Effector memory CD4-positive, alpha-beta T cell (primary cell): Measurements from ENCODE around the gene TMEM250.
A peak's percentile ranks its signal among the peaks of the same experiment; 100 is the strongest.

Source experiments
- DNase-seq, 3 donors: peaks; one replicate each; pipeline ENCODE4 v3.0.0-alpha.2; 2020
- H3K27ac ChIP-seq: 2 replicates; pipeline ENCODE4 v1.7.0; 2013; ENCODE audit warnings: mild to moderate bottlenecking, low read length, moderate library complexity; ENCODE audit not compliant: insufficient read depth, poor library complexity, severe bottlenecking
- H3K27me3 ChIP-seq: replicated peaks from 2 replicates; pipeline ENCODE4 v1.7.0; 2013; ENCODE audit warnings: mild to moderate bottlenecking, low read length; ENCODE audit not compliant: insufficient read depth, control insufficient read depth, poor library complexity, severe bottlenecking
- H3K36me3 ChIP-seq: 2 replicates; pipeline ENCODE4 v1.7.0; 2013; ENCODE audit warnings: mild to moderate bottlenecking, low read length, moderate library complexity; ENCODE audit not compliant: control insufficient read depth, insufficient read depth
- H3K4me1 ChIP-seq: 2 replicates; pipeline ENCODE4 v1.7.0; 2013; ENCODE audit warnings: low read length, mild to moderate bottlenecking; ENCODE audit not compliant: control insufficient read depth, insufficient read depth, poor library complexity, severe bottlenecking
- H3K4me3 ChIP-seq: 2 replicates; pipeline ENCODE4 v1.7.0; 2013; ENCODE audit warnings: low read length, low read depth, mild to moderate bottlenecking; ENCODE audit not compliant: insufficient read depth, poor library complexity, severe bottlenecking
- H3K9me3 ChIP-seq: 2 replicates; pipeline ENCODE4 v1.7.0; 2013; ENCODE audit warnings: mild to moderate bottlenecking, low read length, moderate library complexity; ENCODE audit not compliant: control insufficient read depth

TMEM250 gene

GRCh38 chr9:136093995-136094881 lies 24.4 kb downstream of the TMEM250 start:
- Histone ChIP-seq H3K4me3 (peak overlapping the region; percentile 66), H3K4me1 (peaks cover 21% of the 10 kb centered on the region), H3K9me3 (no peaks in the 10 kb centered on the region), H3K36me3 (no peaks in the 10 kb centered on the region), H3K27ac (peak overlapping the region; percentile 47), H3K27me3 (no peaks in the 10 kb centered on the region)
- DNase-seq, result peak; percentile 18 to 27 (median 21)

DNA sequence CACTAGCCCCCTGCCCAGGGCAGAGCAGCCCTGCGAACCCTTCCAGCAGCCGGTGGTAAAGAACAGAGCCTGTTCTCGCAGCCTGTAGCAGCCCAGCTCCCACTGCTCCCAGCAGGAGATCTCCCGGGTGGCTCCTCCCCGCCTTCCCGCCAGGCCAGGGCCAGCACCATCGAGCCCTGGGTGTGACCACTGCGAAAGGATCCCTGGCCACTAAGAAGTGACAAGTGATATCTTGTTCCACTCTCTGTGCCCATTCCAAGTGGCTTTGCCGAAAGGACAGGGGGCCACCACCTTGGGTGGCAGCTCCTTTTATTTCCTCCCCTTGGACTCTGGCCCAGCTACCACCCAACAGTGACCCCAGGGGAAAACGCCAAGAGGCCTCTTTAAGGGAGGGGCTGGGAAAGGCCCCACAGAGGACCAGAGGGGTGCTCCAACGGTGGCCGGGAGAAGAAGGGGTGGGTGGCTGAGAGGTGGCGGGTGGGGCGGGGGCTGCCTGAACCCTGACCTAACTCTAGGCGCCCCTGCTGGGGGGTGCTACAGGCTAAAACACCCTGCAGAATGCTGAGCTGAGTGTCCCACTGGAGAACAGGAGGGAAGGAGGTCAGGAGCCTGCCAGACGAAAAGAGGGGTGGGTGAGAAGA lies 25.2 kb downstream of the TMEM250 start:
- H3K27me3 ChIP-seq, result no peaks in the 10 kb centered on the region
- DNase-seq, result no peak
- H3K4me1 ChIP-seq, result peaks cover 19% of the 10 kb centered on the region
- H3K36me3 ChIP-seq, result no peaks in the 10 kb centered on the region
- H3K9me3 ChIP-seq, result no peaks in the 10 kb centered on the region
- peak overlapping the region; percentile 47 for H3K27ac ChIP-seq
- H3K4me3 ChIP-seq, result peak overlapping the region; percentile 66

GRCh38 chr9:136092741-136093140 lies 25.9 kb downstream of the TMEM250 start:
- no peak overlapping the region for H3K27ac ChIP-seq
- H3K4me1 ChIP-seq, result peaks cover 20% of the 10 kb centered on the region
- no peaks in the 10 kb centered on the region for H3K36me3 ChIP-seq
- no peak overlapping the region for H3K4me3 ChIP-seq
- no peak for DNase-seq
- H3K9me3 ChIP-seq, result no peaks in the 10 kb centered on the region
- no peaks in the 10 kb centered on the region for H3K27me3 ChIP-seq

- Histone ChIP-seq H3K27ac (no peak overlapping the region), H3K36me3 (no peaks in the 10 kb centered on the region), H3K4me1 (peaks cover 20% of the 10 kb centered on the region), H3K9me3 (no peaks in the 10 kb centered on the region), H3K27me3 (no peaks in the 10 kb centered on the region), H3K4me3 (no peak overlapping the region)
- DNase-seq, result no peak
Measured at GRCh38 chr9:136092353-136092650, 26.4 kb downstream of the TMEM250 start.

DNA sequence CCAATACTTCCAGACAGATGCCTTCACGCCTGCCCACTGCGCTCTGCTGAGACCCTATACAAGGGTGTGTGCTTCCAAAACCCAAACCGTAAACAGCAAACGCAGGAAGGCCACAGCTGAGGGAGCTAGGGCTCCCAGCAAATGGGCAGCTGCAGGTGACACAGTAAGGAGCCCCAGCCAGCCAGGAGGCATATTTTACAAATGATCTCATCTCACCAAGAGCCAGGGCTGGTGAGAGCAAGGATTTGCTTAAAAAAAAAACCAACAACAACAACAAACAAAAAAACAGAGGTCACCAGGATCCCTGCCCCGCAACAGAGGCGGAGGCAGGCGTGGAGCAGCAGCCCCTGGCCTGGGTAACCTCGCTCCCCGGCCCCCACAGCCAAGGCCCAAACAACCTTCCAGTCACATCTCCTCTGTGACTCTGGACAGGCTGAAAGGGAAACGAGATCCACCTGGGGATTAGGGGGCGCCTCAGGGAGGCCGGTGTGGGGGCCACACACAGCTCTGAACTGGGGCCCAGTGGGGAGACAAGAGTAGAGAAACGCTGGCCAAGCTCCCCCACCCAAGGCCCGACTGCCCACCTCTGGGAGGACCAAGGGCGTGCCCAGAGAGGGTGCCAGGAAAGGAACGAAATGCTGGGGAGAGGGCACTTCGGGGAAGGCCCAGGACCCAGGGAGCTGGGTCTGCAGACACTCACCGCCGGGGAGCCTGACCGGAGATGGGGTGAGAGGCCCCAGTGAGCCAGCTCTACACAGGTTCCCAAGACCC lies 26.9 kb downstream of the TMEM250 start:
- H3K36me3 ChIP-seq, result no peaks in the 10 kb centered on the region
- no peaks in the 10 kb centered on the region for H3K9me3 ChIP-seq
- no peak for DNase-seq
- no peaks in the 10 kb centered on the region for H3K27me3 ChIP-seq
- no peak overlapping the region for H3K27ac ChIP-seq
- H3K4me1 ChIP-seq, result peaks cover 20% of the 10 kb centered on the region
- H3K4me3 ChIP-seq, result no peak overlapping the region

- no peaks in the 10 kb centered on the region for H3K36me3 ChIP-seq
- H3K4me3 ChIP-seq, result no peak overlapping the region
- H3K9me3 ChIP-seq, result no peaks in the 10 kb centered on the region
- H3K4me1 ChIP-seq, result peaks cover 17% of the 10 kb centered on the region
- H3K27me3 ChIP-seq, result no peaks in the 10 kb centered on the region
- no peak overlapping the region for H3K27ac ChIP-seq
- no peak for DNase-seq
Measured at GRCh38 chr9:136090768-136091581, 27.7 kb downstream of the TMEM250 start.

GRCh38 chr9:136090056-136090735 lies 28.5 kb downstream of the TMEM250 start:
- Histone ChIP-seq H3K4me3 (no peak overlapping the region), H3K27me3 (no peaks in the 10 kb centered on the region), H3K9me3 (no peaks in the 10 kb centered on the region), H3K4me1 (peaks cover 16% of the 10 kb centered on the region), H3K27ac (no peak overlapping the region), H3K36me3 (no peaks in the 10 kb centered on the region)
- no peak for DNase-seq

DNA sequence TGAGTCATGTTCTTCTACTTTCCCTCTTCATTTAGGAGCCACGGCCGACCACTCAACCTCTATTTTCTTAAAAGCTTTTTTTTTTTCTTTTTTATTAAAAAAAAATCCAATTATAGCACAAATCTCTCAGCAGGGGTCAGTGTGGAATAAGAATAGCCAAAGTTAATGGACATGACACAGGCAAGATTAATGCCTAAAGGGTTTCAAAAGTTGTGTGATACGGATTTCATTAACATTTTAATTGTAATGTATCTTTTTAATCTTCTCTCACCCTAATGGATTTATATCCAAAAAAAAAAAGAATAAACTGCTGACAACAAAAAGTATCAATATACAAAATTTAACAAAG lies 29.0 kb downstream of the TMEM250 start:
- Histone ChIP-seq H3K4me1 (peaks cover 16% of the 10 kb centered on the region), H3K27ac (no peak overlapping the region)

DNA sequence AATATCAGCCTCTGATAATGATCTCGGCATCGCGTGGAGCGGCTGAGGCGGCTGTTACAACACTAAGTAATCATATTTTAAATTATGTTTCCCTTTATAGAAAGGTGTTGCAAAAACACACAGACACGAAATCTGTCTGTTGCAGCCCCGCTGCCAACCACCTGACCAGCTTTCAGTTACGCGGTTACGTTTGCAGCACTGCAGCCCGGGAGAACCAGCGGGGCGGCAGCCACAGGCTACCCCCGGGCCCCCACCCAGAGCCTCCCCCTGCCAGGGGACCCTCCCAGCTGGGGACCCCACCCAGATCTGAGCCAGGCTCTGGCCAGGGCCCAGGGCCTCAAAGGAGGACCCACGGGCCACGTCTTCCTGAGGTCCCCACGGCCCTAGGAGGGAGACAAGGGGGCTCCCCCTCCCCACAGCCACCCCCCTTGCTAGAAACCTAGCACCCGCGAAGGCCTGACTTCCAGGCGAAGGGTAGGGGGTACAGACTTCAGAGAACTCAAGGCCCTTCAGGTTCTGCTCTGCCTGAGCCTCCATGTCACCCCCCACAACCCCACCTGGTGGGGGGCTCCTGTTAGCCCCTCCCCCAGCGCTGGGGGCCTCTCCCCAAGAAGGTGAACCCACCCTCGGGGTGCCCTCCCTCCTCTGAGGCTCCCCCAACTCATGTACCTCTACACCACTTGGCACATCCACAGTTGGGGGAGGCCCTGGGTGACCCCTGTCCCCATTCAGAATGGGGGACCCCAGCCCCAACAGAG lies 29.6 kb downstream of the TMEM250 start:
- no peak overlapping the region for H3K4me3 ChIP-seq
- H3K27me3 ChIP-seq, result no peaks in the 10 kb centered on the region
- no peaks in the 10 kb centered on the region for H3K9me3 ChIP-seq
- peaks cover 16% of the 10 kb centered on the region for H3K4me1 ChIP-seq
- H3K36me3 ChIP-seq, result no peaks in the 10 kb centered on the region
- no peak overlapping the region for H3K27ac ChIP-seq
- no peak for DNase-seq

More for the DNA sequence above, 29.0 kb downstream of the TMEM250 start:
- H3K36me3 ChIP-seq, result no peaks in the 10 kb centered on the region
- no peaks in the 10 kb centered on the region for H3K27me3 ChIP-seq
- no peak for DNase-seq
- no peaks in the 10 kb centered on the region for H3K9me3 ChIP-seq
- no peak overlapping the region for H3K4me3 ChIP-seq
